Liver (tissue), 3 donors: ENCODE data around the gene ILF3.

ENCODE experiments used
- EGR1 ChIP-seq, 2 donors: IDR thresholded peaks; 2 replicates each; pipeline ENCODE4 v1.6.1; 2016 to 2018; ENCODE audit warnings: antibody characterized with exemption in 2 of 2, low read depth in 2 of 2
- GABPA ChIP-seq, 2 donors: IDR thresholded peaks in 1 of 2; conservative IDR thresholded peaks in 1 of 2; 2 replicates each; pipeline ENCODE4 v1.6.1; 2016; ENCODE audit warnings: antibody characterized with exemption in 2 of 2, mild to moderate bottlenecking in 1 of 2, moderate library complexity in 1 of 2
- HNF4A ChIP-seq, 2 donors: conservative IDR thresholded peaks; 2 replicates each; pipeline ENCODE4 v1.6.1; 2016; ENCODE audit warnings: antibody characterized with exemption in 2 of 2, mild to moderate bottlenecking in 2 of 2
- JUND ChIP-seq, 2 donors: IDR thresholded peaks; 2 replicates each; pipeline ENCODE4 v1.6.1; 2016; ENCODE audit warnings: antibody characterized with exemption in 2 of 2
- RAD21 ChIP-seq, 2 donors: IDR thresholded peaks; 2 replicates each; pipeline ENCODE4 v1.6.1; 2016; ENCODE audit warnings: antibody characterized with exemption in 2 of 2, mild to moderate bottlenecking in 2 of 2
- REST ChIP-seq: IDR thresholded peaks from 2 replicates; pipeline ENCODE4 v1.6.1; 2016; ENCODE audit warnings: antibody characterized with exemption, mild to moderate bottlenecking
- RXRA ChIP-seq, 2 donors: IDR thresholded peaks; 2 replicates each; pipeline ENCODE4 v1.6.1; 2017 to 2018; ENCODE audit warnings: antibody characterized with exemption in 2 of 2, mild to moderate bottlenecking in 1 of 2
- SP1 ChIP-seq: IDR thresholded peaks from 2 replicates; pipeline ENCODE4 v1.6.1; 2018; ENCODE audit warnings: antibody characterized with exemption, mild to moderate bottlenecking
- TAF1 ChIP-seq: conservative IDR thresholded peaks from 2 replicates; pipeline ENCODE4 v1.6.1; 2016; ENCODE audit warnings: antibody characterized with exemption, mild to moderate bottlenecking
- YY1 ChIP-seq: IDR thresholded peaks from 2 replicates; pipeline ENCODE4 v1.6.1; 2016; ENCODE audit warnings: antibody characterized with exemption, mild to moderate bottlenecking
- ZBTB33 ChIP-seq: IDR thresholded peaks from 2 replicates; pipeline ENCODE4 v1.6.1; 2016; ENCODE audit warnings: antibody characterized with exemption
- TF ChIP-seq, protein P1 (sequence below): fragments of 150-350 bp; IDR thresholded peaks from 2 replicates; pipeline ENCODE4 v1.5.1; 2017; ENCODE audit warnings: improper control_type of control experiment, low read depth, low read length; ENCODE audit not compliant: missing input control
- TF ChIP-seq, protein P2 (sequence below): IDR thresholded peaks from 2 replicates; pipeline ENCODE4 v1.6.1; 2016; ENCODE audit warnings: antibody characterized with exemption
- TF ChIP-seq, protein P3 (sequence below): IDR thresholded peaks from 2 replicates; pipeline ENCODE4 v1.6.1; 2016; ENCODE audit warnings: antibody characterized with exemption
- donor health status: healthy.
- donor health status: healthy.

DNA sequence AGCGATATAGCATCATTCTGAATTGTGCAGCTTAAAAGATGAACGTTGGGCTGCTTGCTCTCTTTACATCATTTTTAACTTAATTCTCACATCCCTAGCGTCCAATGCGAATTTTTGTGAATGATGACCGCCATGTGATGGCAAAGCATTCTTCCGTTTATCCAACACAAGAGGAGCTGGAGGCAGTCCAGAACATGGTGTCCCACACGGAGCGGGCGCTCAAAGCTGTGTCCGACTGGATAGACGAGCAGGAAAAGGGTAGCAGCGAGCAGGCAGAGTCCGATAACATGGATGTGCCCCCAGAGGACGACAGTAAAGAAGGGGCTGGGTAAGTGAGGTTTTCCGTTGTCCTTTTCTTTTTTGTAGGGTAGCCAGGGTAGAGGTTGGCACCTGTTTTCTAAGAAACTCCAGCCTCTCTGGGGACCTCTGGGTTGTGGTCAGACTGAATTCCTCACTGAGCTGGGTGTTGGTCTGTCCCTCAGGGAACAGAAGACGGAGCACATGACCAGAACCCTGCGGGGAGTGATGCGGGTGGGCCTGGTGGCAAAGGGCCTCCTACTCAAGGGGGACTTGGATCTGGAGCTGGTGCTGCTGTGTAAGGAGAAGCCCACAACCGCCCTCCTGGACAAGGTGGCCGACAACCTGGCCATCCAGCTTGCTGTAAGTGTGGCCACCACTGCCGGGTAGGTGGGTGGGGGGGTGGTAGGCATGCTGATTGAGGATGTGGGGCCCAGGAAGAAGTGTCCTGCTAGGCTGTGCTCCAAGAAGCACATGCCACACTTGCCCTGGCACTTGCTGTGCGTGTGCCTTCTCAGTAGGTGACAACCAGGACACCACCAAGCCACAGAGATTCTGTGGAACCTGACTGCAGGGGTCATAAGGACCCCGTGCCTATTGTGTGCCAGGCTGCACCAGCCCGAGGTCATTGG is 17.0 kb downstream of the ILF3 start:
- TF ChIP-seq, protein P1, sequence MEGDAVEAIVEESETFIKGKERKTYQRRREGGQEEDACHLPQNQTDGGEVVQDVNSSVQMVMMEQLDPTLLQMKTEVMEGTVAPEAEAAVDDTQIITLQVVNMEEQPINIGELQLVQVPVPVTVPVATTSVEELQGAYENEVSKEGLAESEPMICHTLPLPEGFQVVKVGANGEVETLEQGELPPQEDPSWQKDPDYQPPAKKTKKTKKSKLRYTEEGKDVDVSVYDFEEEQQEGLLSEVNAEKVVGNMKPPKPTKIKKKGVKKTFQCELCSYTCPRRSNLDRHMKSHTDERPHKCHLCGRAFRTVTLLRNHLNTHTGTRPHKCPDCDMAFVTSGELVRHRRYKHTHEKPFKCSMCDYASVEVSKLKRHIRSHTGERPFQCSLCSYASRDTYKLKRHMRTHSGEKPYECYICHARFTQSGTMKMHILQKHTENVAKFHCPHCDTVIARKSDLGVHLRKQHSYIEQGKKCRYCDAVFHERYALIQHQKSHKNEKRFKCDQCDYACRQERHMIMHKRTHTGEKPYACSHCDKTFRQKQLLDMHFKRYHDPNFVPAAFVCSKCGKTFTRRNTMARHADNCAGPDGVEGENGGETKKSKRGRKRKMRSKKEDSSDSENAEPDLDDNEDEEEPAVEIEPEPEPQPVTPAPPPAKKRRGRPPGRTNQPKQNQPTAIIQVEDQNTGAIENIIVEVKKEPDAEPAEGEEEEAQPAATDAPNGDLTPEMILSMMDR, result no peak
- TF ChIP-seq, protein P2, sequence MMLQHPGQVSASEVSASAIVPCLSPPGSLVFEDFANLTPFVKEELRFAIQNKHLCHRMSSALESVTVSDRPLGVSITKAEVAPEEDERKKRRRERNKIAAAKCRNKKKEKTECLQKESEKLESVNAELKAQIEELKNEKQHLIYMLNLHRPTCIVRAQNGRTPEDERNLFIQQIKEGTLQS, result no peak
- TF ChIP-seq EGR1 (IDR thresholded peaks at IDR 0.05; ENCODE audit: low read depth in 2 of 2) (no peak), TAF1 (no peak), JUND (IDR thresholded peaks at IDR 0.05) (no peak), YY1 (no peak), RAD21 (IDR thresholded peaks at IDR 0.05) (no peak), HNF4A (conservative IDR thresholded peaks at IDR 0.05) (no peak), RXRA (IDR thresholded peaks at IDR 0.05) (no peak), REST (no peak), ZBTB33 (no peak), SP1 (no peak), GABPA (IDR thresholded peaks at IDR 0.05 in 1 of 2, conservative IDR thresholded peaks at IDR 0.05 in 1 of 2) (no peak)
- TF ChIP-seq, protein P3, sequence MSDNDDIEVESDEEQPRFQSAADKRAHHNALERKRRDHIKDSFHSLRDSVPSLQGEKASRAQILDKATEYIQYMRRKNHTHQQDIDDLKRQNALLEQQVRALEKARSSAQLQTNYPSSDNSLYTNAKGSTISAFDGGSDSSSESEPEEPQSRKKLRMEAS, result no peak
